ENCODE data around the gene SNTG2.

DNA sequence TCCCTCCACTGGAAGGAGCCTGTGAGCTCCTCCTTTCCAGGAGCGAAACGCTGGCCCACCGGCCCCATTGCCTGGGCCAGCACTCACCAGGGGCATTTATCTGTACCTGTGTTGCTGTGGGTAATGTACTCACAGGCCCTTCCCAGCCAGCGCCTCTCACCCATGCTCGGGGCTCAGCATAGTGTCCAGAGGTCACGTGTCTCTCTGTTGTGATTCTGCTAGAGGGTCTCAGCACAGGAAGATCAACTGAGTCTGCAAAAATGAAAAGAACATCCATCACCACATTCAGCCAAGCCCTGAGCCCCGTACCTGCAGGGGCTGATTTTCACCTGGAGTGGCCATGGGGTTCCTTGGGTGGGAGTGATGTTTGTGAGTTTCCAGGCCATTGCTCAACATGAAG, 359.6 kb downstream of the SNTG2 start:
- no peak for TF ChIP-seq POLR2A (IDR thresholded peaks at IDR 0.05)
- TF ChIP-seq, protein P1, sequence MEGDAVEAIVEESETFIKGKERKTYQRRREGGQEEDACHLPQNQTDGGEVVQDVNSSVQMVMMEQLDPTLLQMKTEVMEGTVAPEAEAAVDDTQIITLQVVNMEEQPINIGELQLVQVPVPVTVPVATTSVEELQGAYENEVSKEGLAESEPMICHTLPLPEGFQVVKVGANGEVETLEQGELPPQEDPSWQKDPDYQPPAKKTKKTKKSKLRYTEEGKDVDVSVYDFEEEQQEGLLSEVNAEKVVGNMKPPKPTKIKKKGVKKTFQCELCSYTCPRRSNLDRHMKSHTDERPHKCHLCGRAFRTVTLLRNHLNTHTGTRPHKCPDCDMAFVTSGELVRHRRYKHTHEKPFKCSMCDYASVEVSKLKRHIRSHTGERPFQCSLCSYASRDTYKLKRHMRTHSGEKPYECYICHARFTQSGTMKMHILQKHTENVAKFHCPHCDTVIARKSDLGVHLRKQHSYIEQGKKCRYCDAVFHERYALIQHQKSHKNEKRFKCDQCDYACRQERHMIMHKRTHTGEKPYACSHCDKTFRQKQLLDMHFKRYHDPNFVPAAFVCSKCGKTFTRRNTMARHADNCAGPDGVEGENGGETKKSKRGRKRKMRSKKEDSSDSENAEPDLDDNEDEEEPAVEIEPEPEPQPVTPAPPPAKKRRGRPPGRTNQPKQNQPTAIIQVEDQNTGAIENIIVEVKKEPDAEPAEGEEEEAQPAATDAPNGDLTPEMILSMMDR (IDR thresholded peaks at IDR 0.05) = no peak
